Occipital lobe (tissue), 2 donors: ENCODE data around the gene BCL2L1. TPM values are rescaled to one million over a fixed set of nuclear protein-coding genes. Genes with fewer than 3 reads are reported as not detected.
"Not testable (repeated sequence)": the region's sequence is repeated elsewhere in the genome, so short reads cannot be mapped to it uniquely, and the experiment has no call there.

ENCODE experiments used
- DNase-seq: peaks from one replicate; lab custom pipeline; 2025; lab: John Stamatoyannopoulos, UW
- total RNA-seq: library from RNA; depleted of rRNA; stranded (reverse); fragments of >200 nt; gene quantifications from one replicate; pipeline ENCODE4 v1.2.3, GENCODE V29; 2014

BCL2L1 gene
- total RNA-seq, result 42.6 TPM

GRCh38 chr20:31722257-31723068 lies at the start of gene BCL2L1:
Gene BCL2L1 (minus strand): TSS chr20:31722868. CDS start chr20:31722218, 650 bp downstream.
- peak; percentile 66 for DNase-seq

GRCh38 chr20:31770243-31770642 lies 47.6 kb upstream of the BCL2L1 start:
- DNase-seq, result no peak

- no peak for DNase-seq
These were observed 47.0 kb upstream of the BCL2L1 start for GRCh38 chr20:31769681-31770080.

GRCh38 chr20:31767805-31768204 lies 45.1 kb upstream of the BCL2L1 start:
- no peak for DNase-seq

- DNase-seq, result no peak
These were observed 42.1 kb upstream of the BCL2L1 start for GRCh38 chr20:31764641-31765305.

- DNase-seq, result no peak
These were observed 38.0 kb upstream of the BCL2L1 start for GRCh38 chr20:31760519-31761240.

DNA sequence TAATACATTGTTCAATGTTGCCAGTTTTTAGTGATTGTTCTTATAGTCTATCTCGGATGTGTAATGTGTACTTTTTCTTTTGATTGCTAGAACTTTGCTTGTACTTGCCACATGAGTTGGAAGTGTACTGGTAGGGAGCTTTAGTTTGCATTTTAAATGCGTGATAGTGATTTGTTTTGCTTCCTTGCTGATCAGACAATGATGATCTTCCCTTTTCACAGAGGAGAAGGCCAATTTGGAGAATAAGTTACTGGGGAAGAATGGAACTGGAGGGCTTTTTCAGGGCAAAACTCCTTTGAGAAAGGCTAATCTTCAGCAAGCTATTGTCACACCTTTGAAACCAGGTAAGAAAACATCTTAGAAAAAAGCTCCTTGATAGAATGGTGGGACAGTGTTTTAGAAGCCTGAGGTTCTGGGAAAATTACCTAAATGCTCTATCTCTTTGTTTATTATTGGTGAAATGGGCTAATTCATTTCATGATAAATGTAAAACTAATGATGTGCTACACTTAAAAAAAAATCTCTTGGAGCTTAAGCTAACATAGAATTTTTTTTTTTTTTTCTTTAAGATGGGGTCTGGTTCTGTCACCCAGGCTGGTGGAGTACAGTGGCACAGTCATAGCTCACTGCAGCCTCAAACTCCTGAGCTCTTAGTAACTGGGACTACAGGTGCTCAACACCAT lies 37.3 kb upstream of the BCL2L1 start:
- DNase-seq, result no peak

GRCh38 chr20:31758991-31759390 lies 36.3 kb upstream of the BCL2L1 start:
- no peak for DNase-seq

DNA sequence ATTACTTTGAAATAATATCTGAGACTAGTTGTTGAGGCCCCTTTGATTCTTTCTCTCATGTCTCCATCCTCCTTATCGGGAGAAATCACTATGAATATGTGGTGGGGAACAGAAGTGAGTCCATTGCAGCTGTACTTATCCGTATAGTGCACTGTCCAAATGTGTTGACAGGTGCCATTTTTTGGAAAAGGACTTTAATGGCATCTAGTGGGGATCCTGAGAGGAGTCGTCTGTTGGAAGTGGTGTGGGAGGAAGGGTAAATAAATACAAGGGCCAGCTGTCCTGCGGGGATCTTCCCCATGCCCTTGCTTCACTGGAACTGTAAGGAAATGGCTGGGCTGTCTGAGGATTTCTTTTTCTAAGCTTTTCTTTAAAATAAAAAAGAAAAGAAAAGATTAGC lies 35.9 kb upstream of the BCL2L1 start:
- no peak for DNase-seq

GRCh38 chr20:31757254-31757653 lies 34.6 kb upstream of the BCL2L1 start:
- no peak for DNase-seq

GRCh38 chr20:31751126-31751525 lies 28.5 kb upstream of the BCL2L1 start:
- DNase-seq, result no peak

DNA sequence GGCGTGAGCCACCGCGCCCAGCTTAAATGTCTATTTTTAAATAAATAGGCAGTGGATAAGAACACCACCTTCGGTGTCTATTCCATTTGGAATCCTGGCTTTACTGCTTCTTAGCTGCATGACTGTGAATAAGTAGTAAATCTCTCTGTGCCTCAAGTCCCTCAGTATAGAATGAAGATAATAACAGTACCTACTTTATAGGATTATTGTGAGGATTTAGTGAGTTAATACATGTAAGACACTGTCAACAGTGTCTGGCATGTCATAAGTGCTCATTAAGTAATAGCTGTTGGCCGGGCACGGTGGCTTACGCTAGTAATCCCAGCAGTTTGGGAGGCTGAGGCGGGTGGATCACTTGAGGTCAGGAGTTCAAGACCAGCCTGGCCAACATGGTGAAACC lies 26.6 kb upstream of the BCL2L1 start:
- no peak for DNase-seq

- DNase-seq, result no peak
These were observed 25.0 kb upstream of the BCL2L1 start for GRCh38 chr20:31747640-31748039.

GRCh38 chr20:31747028-31747427 lies 24.4 kb upstream of the BCL2L1 start:
- DNase-seq, result not testable (repeated sequence)

GRCh38 chr20:31746068-31746878 lies 23.6 kb upstream of the BCL2L1 start:
- no peak for DNase-seq

DNA sequence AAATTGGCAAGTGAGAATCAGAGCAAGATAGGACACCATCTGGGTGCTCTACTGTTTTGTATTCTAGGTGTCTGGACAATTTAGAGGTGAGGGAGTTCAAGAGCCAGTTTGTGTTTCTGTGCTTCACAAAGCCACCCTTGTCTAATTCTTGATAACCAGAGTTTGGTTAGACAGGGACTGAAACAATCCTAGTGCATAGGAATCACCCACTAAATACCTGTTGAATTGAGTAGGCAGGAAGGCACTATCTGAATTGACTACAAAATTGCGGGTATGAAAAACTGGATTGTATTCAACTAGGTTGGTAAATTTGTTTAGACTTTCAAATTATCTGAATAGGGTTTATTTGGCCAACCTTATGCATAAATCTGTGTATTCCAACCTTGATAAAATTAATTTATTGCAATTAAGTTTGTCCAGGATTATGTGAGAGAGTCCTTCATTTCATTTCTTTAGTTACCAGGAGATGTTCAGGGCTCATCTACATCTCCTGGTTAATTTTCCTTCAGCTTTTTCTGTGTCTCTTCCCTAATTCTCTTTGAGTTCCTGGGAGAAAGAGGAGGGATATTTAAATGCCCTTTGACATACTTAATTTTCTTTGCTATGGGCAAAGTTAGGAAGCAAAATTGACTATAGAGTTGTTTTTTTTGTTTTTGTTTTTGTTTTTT lies 18.1 kb upstream of the BCL2L1 start:
- DNase-seq, result no peak

GRCh38 chr20:31740208-31740607 lies 17.5 kb upstream of the BCL2L1 start:
- DNase-seq, result no peak

- DNase-seq, result no peak
These were observed 16.9 kb upstream of the BCL2L1 start for GRCh38 chr20:31739550-31739977.

DNA sequence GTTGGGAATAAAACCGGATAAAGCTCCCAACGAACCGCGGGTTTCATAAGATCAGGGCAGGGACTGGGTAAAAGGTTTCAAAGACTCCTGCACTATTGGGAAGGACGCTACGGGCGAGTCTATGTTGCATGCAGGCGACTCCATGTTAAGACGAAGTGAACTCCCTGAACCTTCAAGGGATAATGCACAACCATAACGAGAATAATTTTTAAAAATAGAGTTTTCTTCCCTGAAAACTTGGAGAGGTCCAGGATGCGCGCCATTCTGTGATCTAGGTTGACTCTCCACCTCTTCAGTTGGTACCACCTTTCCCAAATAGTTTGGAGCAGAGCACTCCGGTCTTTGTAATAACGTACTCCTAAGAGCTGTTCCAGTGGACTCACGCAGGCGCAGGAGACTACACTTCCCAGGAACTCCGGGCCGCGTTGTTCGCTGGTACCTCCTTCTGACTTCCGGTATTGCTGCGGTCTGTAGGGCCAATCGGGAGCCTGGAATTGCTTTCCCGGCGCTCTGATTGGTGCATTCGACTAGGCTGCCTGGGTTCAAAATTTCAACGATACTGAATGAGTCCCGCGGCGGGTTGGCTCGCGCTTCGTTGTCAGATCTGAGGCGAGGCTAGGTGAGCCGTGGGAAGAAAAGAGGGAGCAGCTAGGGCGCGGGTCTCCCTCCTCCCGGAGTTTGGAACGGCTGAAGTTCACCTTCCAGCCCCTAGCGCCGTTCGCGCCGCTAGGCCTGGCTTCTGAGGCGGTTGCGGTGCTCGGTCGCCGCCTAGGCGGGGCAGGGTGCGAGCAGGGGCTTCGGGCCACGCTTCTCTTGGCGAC lies 16.3 kb upstream of the BCL2L1 start, which contains the start of gene TPX2:
TPX2 (plus strand) TSS at position 562 of the 821 bp plus-strand sequence. CDS start 18,187 bp downstream, outside the sequence.
- DNase-seq, result peak; percentile 95
